Activated CD8-positive, alpha-beta memory T cell treated with anti-CD3 and anti-CD28 coated beads for 1 hour (primary cell): ENCODE data around the gene C17orf113.

ENCODE experiments used
- DNase-seq, 2 donors: peaks; one replicate each; pipeline ENCODE4 v3.0.0-alpha.2; 2020; ENCODE audit warnings: low read depth in 1 of 2; ENCODE audit errors: extremely low read depth in 1 of 2

The C17orf113 gene

DNA sequence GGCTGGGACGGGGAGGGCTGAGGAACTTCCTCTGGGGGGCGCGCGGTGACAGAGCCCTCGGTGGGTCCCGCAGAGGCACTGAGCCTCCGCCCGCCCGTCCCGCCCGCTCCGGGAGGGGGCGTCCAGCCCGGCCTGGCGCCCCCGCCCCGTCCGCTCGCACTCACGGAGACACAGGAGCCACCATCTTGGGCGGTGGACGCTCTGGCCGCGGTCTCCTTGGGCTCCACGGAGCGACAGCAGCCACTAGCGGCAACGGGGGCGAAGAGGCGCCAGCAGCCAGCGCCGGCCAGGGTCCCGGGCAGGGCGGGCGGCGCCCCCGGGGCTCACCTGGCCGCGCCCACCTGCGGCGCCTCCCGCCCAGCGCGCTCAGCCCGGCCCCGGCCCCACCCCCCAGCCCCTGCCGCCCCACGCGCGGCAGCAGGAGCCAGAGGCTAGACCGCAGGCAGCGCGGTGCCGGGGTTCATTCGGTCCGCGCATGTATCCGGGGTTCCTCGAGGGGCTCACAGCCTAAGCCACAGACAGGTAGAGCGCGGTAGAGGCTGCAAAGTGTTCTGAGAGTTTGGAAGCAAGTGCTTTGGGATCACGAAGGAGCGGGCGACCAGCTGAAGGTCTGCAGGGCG is at the start of gene C17orf113:
Gene C17orf113, minus strand, starts transcription at position 209 of the 620 bp plus-strand sequence. CDS start 7,225 bp downstream, outside the sequence.
- peak in 1 of 2 donors; percentile 31 for DNase-seq

DNA sequence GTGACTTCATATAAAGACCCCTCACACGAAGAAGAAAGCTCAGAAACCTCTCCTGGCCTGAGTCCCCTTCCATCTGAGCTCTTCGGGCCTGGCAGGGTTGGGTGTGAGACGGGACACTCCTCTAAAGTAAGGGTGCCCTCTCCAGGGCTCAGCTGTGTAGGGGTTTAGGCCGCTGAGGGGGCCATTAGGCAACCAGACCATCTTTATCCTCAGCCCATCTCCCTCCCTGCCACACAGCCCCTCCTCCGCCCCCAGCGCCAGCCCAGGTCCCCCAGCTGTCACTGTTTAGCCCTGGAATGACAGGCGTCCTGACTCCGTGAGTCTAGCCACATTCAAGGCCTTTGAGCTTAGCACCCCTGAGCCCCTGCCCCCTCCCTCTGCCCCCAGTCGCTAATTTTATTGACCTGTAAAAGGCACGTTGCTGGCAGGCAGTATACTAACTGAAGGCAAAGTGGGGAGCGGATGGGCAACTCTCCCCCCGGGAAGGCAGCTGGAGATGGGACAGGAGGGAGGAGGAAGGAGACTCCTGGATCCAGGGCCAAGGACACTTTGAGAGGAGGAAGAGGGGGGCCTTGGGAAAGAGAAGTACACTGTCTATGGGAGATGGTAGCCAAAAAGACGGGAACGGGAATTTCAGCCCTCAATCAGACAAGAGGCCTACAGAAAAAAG is 48.5 kb upstream of the C17orf113 start:
- DNase-seq: no peak

DNA sequence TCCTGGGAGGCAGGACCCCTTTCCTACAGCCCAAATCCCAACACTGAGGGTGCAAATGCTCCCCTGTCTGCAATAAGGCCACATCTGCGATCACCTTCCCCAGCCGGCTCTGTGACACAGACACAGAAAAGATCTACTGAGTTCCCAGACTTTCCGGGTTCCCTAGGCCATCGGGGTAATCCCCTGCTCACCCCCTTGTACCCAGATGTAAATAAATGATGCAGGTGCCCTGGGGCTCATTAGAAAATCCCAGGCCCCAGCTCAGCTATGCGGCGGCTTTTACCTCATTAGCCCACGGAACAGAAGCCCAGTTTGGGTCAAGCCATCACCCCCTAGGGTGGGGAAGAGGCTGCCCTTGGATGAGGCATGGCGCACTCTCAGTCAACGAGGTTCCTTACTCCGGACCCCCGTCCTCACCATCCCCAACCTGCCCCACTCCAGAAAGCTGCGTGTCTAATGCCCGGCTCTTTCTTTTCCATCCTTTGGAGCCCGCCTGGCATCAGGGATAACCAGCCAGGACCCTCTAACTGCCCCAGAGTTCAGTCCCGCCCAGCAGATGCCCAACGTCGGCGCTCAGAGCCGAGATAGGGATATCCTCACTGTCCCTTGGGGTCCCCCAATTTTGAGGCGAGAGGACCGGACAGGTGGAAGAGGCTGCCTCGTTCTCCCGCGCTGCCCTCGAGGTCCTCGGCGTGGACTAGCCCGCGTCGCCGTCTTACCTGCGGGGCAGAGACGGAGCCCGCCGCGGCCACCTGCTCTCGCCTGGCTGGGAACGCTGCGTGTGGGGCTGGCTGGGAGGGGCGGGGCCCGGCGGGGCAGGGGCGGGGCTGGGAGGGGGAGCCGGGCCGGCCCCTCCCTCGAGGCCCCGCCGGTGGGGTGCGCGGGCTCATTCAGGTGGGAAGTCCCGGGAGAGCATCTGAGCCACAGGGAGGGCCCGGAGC is 47.6 kb upstream of the C17orf113 start, which contains the start of gene ZNF385C:
Gene ZNF385C, minus strand, starts transcription at position 783 of the 941 bp plus-strand sequence. CDS start 35,417 bp downstream, outside the sequence.
- peak in 1 of 2 donors; percentile 43 for DNase-seq

DNA sequence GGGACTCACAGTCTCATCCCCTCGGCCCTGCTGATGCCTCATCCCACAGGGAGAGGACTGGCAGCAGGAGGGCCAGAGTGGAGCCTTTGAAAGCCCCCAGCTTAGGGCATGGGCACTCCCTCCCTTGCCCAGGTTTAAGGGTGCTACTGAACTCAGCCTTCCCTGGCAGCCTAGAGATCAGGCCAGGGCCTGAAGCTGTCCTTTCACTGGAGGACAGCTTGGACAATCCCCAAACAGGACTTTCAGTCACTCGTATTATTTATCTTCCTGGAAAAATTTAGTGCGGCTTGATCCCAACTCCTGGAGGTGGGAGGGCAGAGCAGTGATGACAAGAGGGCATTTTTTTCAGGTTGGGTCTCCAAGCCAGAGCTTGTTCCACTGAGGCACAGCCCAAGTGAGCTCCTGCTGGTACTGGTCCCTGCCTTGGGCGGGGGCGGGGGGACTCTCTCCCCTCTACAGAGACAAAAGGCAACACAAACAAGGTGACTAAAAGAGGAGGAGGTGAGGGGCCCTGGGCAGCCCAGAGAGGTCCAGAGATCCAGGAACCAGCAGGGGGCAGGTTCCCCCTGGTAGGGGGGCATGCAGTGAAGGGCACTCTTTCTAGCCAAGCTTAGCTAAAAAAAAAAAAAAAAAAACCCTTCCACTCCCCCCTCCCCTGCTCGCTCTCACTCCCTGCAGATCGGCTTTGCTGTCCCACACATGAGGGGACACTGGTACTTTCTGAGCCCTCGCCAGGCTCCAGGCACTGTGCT is 46.1 kb upstream of the C17orf113 start:
- no peak for DNase-seq

DNA sequence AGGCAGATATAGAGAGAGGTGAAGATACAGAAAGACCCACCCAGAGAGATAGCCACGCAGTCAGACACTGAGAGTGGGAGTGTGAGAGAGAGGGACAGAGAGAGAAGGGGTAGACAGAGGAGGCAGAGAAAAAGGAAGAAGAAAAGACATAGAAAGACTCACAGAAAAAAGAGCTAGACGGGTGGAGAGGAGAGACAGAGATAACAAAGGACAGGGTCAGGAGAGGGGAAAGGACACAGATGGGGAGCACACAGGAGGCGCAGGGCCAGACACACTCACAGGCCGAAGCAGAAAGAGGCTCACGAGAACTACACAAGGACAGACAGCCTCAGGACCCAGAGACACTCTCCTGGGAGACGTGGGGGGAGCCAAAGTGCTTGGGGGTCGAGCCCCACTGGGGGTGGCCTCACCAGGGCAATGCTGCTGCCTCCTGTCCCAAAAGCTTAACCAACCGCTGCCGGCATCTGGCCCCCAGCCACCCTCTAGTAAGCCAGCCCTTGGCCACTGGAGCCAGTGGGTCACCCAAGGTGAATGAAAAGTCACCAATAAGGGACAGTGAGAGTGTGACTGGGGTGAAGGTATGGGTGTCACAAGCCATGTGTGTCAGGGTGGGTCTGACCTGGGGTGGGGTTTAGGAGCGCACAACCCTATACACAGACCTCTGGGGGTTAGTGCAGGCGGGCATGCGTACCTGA is 44.1 kb upstream of the C17orf113 start:
- DNase-seq: no peak

DNA sequence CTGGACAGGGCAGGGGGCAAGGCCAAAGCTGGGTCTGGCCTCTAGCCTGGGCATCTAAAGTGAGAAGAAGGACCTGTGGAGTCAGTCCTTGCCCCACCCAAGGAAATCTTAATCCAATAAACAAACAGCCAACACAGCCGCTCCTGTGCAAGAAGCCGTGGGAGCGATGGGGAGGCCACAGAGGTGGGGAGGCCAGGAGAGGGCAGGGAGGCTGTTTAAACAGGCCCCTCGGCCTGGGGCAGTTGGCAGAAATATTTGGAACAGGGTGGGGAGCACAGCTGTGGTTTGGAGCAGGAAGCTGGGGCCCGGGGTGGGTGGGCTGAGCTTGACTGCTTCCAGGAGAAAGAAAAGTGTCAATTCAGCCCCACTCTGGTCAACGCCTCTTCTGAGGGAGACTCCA is 42.5 kb upstream of the C17orf113 start:
- no peak for DNase-seq

DNA sequence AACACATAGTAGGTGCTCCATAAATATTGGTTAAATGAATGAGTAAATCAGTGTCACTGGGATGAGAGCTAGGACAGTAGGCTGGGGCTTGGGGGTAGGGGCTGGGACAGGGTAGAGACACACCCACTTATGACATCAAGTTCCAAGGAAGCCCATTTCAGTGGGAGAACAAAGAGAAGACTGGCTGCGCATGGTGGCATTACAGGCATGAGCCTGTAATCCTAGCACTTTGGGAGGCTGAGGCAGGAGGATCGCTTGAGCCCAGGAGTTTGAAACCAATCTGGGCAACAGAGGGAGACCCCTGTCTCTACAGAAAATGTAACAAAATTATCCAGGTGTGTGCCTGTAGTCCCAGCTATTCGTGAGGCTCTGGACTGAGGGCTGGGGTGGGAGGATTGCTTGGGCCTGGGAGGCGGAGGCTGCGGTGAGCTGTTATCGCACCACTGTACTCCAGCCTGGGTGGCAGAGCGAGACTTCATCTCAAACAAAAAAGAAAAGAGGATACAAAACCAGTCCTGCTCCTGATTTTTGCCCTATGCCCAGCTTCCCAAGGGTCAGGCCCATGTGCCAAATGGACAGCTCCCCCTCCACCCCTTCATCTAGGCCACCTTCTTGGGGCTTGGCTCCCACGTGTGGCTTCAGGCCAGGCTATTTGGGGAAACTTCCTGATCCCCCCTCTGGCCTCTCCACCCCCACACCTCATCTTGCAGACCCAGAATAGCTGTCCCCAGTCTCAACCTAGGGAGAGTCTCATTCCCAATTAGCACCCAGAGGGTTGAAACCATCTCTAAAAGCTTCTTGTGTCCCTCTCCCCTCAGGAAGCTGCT is 40.8 kb upstream of the C17orf113 start:
- no peak for DNase-seq

DNA sequence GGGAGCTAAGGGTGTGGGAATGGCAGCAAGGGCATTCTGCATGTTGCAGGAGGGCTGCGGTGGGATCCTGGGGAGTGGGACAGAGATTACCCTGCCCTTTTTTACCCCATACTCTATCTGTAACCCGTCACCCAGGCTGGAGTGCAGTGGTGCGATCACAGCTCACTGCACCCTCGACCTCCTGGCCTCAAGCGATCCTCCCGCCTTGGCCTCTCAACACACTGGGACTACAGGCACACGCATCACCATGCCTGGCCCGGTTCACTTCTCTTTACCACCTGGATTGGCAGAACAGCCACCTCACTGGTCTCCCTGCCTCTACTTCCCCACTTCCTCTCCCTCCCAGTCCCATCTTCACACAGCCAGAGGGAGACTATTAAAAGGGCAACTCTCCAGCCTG is 38.3 kb upstream of the C17orf113 start:
- no peak for DNase-seq

DNA sequence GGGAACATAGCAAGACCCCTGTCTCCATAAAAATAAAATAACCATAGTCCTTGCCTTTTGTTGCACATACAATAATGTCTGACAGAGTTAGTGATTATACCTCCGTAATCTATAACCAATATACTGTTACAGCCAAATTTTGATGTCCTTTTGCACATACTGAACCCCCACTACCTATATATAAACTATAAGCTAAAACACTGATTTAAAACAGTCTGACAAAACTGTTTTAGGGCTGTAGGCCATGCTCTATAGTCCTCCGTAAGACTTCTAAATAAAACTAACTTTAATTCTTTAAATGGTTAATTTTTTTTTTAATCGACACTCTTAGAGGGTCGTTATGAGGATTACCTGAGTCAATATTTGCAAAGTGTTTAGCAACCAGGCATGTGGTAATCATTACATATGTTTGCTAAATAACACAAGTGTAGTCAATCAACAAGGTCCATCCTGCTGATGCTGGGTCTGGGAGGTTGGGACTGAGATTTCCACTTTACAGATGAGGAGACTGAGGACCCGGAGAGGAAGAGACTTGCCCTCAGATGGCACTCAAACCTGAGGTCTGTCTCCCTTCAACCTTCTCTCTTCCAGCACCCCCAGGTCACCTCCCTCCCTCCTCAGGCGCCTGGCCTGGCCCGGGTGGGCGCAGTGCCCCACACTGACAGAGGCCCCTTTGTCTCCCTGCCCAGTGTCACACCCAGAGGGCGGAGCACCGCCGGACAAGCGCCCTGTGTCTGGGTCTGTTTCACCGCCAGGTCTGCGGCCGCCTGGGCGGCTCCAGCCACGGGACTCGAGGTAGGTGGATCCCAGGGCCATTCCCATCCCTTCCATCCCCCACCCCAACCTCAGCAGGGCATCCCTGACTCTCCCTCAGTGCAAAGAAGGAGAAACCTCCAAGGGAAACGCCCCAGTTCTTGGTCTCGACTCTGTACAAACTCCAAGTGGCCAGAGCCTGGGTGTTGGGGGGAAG is 37.6 kb upstream of the C17orf113 start:
- DNase-seq: no peak

DNA sequence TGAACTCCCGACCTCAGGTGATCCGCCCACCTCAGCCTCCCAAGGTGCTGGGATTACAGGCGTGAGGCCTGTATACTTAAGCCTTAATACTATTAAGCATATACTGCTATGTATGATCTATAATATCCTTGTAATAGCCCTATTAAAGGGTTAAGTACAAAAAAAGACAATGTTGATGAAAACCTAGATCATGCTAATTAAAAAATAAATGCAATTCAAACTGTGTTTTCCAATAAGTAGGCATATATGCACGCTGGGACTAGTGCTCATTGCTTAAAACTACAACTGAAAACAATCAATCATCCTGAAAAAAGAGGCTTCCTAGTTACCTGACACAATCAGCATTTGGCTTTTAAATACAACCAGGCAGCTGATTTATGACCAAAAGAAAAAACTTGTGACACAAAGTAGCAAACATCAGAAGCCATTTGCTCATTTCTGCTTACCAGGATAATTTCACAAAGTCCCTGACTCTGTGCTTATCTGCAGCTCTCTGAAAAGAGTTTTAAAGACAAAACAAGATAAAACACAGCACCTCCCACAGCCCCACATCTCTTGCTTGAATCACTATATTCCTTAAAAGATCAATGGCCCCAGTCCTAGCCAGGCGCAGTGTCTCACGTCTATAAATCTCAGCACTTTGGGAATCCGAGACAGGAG is 36.8 kb upstream of the C17orf113 start:
- DNase-seq: no peak

DNA sequence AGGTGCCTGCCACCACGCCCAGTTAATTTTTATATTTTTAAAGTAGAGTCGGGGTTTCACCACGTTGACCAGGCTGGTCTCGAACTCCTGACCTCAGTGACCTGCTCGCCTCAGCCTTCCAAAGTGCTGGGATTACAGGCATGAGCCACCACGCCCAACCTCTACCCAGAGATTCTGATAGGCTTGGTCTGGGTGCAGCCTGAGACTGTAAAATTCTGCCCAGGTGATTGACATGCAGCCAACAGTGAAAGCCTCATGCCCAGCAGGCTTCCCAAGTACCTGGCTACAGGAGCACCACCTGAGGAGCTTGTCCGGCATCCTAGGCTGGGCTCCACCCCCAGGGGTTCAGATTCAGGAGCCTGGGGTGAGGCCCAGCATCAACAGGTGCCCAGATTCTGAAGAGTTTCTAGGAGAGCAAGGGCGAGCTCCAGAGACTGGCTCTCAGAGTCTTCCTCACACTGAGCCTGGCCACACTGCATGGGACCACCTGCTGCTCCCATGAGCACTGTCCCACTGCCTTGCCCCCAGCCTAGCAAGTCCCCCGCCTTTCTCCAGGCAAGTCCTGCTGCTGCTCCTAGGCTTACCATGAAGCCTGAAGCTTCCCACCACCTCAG is 31.2 kb upstream of the C17orf113 start:
- DNase-seq: no peak

DNA sequence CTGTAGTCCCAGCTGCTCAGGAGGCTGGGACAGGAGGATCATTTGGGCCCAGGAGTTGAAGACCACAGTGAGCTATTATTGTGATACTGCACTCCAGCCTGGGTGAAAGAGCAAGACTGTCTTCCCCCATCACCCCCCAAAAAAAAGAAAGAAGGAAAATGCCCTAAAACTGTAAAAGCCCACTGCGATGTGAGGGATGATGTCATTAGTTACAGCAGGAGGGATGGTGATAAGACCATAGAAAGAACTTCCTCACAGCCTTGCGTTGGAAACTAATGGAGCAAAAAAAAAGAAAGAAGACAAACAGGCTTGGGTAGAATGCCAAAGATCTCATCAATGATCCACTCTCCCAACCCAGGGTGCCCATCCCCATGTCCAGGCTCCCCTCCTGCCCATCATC is 29.1 kb upstream of the C17orf113 start:
- DNase-seq: no peak

DNA sequence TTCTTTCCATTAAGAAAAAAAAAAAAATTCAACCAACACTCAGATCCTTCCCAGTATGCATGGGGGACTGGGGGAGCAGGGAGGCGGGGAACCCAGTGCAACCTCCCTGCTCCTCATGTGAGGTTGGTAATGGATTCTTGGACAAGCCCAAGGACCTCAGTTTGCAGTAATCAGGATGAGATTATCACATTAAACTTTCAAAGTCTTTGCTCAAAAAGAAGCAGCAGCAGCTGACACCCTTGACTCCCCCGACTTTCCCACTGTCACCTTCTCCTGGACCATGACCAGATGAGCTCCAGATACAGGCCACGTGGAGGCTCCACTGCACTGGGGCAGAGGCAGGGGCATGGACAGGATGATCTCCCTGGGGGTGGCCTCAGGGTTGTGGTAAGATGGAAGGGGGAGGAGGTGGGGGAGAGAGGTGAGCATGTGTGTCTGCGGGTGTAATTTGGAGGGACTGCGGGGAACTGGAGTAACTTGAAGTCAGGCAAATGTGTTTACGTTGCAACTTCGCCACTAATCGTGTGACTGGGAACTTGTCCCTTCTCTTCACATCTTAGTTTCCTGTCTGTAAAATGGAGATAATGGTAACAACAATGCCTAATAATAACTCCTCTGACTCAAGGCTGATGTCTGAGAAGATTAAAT is 28.1 kb upstream of the C17orf113 start:
- no peak for DNase-seq

DNA sequence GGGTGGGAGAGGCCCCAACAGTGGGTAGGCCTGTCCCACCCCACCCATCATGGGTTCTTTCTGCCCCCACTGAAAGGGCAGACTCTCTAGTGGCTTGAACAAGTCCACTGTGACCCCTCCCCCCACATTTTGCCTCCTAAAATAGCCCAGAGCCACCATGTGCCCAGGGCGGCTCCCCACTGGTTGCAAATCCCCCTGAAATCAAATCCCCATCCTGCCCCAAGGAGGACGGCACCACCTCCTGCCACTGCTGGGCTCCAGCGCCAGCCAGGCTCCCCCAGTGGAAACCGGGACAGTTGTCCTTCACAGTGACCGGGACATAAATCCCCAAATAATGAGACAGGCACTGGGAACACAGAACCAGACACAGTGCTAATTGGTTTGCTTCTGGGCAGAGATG is 27.4 kb upstream of the C17orf113 start:
- DNase-seq: no peak

DNA sequence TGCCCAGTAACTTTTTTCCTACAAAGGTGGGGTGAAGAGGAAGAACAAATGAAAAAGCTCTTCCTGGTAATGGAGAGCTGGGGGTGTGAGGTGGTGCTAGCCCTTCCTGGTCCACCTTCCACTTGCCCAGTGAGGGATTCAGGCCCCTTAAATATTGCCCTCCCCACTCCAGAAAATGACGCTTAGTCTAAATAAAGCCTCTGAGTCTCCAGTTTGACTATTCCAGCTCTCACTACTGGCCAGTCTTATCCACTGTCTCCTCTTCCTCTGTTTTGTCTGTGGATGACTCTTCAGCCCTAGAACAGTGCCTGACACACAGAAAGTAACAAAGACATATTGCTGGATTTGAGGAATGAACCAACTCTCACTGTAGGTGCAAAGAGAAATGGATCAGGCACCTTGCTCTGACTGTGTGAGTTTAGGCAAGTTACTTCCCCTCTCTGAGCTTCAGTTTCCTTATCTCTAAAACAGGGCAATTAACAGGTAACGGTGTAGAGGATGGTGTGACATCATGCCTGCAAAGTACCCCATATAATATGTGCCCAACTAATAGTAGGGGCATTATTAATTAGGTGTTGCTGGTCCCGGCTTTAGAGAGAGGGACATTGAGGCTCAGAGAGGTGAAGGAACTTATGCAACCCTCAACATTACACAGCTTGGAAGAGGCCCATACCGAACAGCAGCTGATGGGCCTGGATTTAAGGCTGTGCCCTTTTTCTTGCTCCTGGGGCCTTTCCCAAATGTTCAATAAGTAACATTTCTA is 26.6 kb upstream of the C17orf113 start:
- no peak for DNase-seq

DNA sequence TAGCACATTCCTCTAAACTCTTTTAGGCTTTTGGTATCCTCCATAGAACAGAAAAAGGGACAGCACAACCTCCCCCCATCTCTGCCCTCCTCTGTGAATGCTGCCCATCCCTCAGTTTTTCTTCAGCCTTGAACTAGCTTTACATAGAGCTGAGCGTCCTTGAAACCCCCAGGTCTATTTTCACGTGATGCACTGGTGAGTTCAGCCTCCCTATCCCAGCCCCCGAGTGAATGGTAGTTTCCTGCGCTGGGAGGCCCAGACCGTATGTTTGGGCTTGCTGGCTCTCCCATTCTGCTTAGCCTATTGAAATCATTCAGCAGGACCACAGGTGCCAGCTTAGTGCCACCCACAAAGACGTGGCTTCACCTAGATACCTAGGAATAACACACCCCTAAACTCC is 25.4 kb upstream of the C17orf113 start:
- no peak for DNase-seq
